Gastrocnemius medialis (tissue), 4 donors: Measurements from ENCODE around the gene GOSR2. TPM values are rescaled to one million over a fixed set of nuclear protein-coding genes. Genes with fewer than 3 reads are reported as not detected.
"Not testable (repeated sequence)": the region's sequence is repeated elsewhere in the genome, so short reads cannot be mapped to it uniquely, and the experiment has no call there.

ENCODE experiments used
- ATAC-seq, 2 donors: fragments of 150-250 bp; one replicate each; pipeline ENCODE4 v1.9.1; 2016
- DNase-seq, 2 donors: peaks; one replicate each; pipeline ENCODE4 v3.0.0-alpha.2; 2019
- H3K27ac ChIP-seq, 4 donors: fragments of 200-600 bp; sonication (generic); 1 replicate in 1 of 4; 2 replicates in 3 of 4; pipeline ENCODE4 v1.5.1; 2016 to 2018; ENCODE audit warnings: mild to moderate bottlenecking in 2 of 4, moderate library complexity in 1 of 4
- H3K27me3 ChIP-seq, 3 donors: fragments of 200-600 bp; sonication (generic) in 2 of 3; 1 replicate in 1 of 3; 2 replicates in 2 of 3; pipeline versions ENCODE4 v1.5.1 to v1.6.0; 2016 to 2019; ENCODE audit warnings: mild to moderate bottlenecking in 1 of 3, moderate library complexity in 1 of 3
- H3K36me3 ChIP-seq, 2 donors: fragments of 200-600 bp; sonication (generic) in 1 of 2; one replicate each; pipeline ENCODE4 v1.5.1; 2017 to 2018
- H3K4me1 ChIP-seq, 2 donors: fragments of 200-600 bp; sonication (generic) in 1 of 2; one replicate each; pipeline ENCODE4 v1.5.1; 2016 to 2017; ENCODE audit warnings: mild to moderate bottlenecking in 2 of 2
- H3K4me3 ChIP-seq, 4 donors: fragments of 200-600 bp; sonication (generic) in 3 of 4; 1 replicate in 1 of 4; 2 replicates in 3 of 4; pipeline ENCODE4 v1.5.1; 2016 to 2019; ENCODE audit warnings: mild to moderate bottlenecking in 2 of 4
- H3K9me3 ChIP-seq, 3 donors: fragments of 200-600 bp; sonication (generic) in 2 of 3; 1 replicate in 1 of 3; 2 replicates in 2 of 3; pipeline ENCODE4 v1.5.1; 2016 to 2019
- CTCF ChIP-seq, 5 experiments: fragments of 450-650 bp in 3 of 5; fragments of 200-600 bp in 2 of 5; sonication (generic) in 2 of 5; IDR thresholded peaks in 4 of 5; conservative IDR thresholded peaks in 1 of 5; 1 replicate in 4 of 5; 2 replicates in 1 of 5; pipeline ENCODE4 v1.5.1; 2016 to 2019; ENCODE audit warnings: antibody characterized with exemption in 5 of 5, mild to moderate bottlenecking in 3 of 5, moderate library complexity in 3 of 5
- POLR2A ChIP-seq, 2 donors: fragments of 450-650 bp; IDR thresholded peaks; one replicate each; pipeline ENCODE4 v1.6.1; 2017; ENCODE audit warnings: antibody characterized with exemption in 2 of 2, mild to moderate bottlenecking in 2 of 2, moderate library complexity in 2 of 2
- in situ Hi-C, 4 donors: fragments of 200-750 bp; cut with MboI; loops; one replicate each; pipeline versions ENCODE4 v1.15.0 to v1.8.0; 2017; ENCODE audit warnings: low sequenced_read_pairs in 4 of 4
- intact Hi-C: fragments of 100-400 bp; cut with DNase I; formaldehyde crosslinking; loops from one replicate; pipeline ENCODE4 v1.15.1; 2023; ENCODE audit warnings: low total_unique reads
- total RNA-seq, 4 donors: library from RNA; depleted of rRNA; stranded (reverse); fragments of >200 nt; gene quantifications; one replicate each; pipeline versions ENCODE4 v1.1.0 to v1.2.3, GENCODE V29; 2016

GOSR2 gene
- total RNA-seq, 4 donors from 2014 or later, result 25.3 to 32.9 (median 31.6) TPM

DNA sequence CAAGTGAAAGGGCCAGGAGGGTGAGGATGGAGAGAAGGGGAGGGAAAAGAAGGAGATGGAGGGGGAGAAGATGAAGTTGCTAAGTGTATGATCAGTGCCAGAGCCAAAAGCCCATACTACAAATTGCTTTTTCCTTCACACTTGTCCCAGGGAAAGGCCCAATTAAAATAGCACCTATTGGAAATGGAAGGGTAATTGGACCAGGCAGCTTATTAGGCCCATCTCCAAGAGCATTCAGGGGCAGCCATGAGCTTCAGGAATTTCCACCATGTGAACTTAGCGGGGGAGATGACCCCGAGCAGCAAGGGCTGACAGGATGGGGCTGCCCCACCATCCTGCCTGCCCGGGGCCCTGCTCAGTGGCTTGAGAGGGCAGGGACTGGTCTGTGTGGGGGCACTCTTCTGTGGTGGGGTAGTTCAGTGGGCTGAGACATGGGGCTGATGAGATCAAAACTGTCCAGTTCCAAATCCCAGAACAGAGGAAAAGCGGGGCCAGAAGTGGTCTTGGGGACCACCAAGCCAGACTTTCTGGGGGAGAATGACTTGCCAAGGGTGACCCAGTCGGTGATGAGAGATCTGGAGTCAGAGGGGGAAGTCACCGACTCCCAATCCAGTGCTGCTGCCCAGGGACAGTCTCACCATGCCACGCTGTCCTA, 27.5 kb downstream of the GOSR2 start:
- ATAC-seq, result no peak
- no peak for DNase-seq

GRCh38 chr17:46950997-46951621, 28.1 kb downstream of the GOSR2 start:
- in situ Hi-C loops, result no loop called here
- Histone ChIP-seq H3K9me3 (no peaks in the 10 kb centered on the region), H3K4me1 (no peaks in the 10 kb centered on the region), H3K27me3 (peaks cover 0 to 12% (median 6%) of the 10 kb centered on the region in 3 donors), H3K27ac (no peak overlapping the region), H3K4me3 (no peak overlapping the region), H3K36me3 (no peaks in the 10 kb centered on the region)
- DNase-seq, result no peak
- ATAC-seq, result no peak
- intact Hi-C loops, result no loop called here
- no peak for TF ChIP-seq POLR2A (IDR thresholded peaks at IDR 0.05)
- TF ChIP-seq CTCF (IDR thresholded peaks at IDR 0.05 in 4 of 5, conservative IDR thresholded peaks at IDR 0.05 in 1 of 5), result no peak

More for the DNA sequence above, 27.5 kb downstream of the GOSR2 start:
- Histone ChIP-seq H3K27ac (no peak overlapping the region), H3K4me1 (no peaks in the 10 kb centered on the region), H3K27me3 (peaks cover 0 to 12% (median 6%) of the 10 kb centered on the region in 3 donors), H3K36me3 (no peaks in the 10 kb centered on the region), H3K4me3 (no peak overlapping the region), H3K9me3 (no peaks in the 10 kb centered on the region)
- no peak for TF ChIP-seq POLR2A (IDR thresholded peaks at IDR 0.05)
- TF ChIP-seq CTCF (IDR thresholded peaks at IDR 0.05 in 4 of 5, conservative IDR thresholded peaks at IDR 0.05 in 1 of 5), result no peak
- in situ Hi-C loops (no loop called here), intact Hi-C loops (no loop called here)

DNA sequence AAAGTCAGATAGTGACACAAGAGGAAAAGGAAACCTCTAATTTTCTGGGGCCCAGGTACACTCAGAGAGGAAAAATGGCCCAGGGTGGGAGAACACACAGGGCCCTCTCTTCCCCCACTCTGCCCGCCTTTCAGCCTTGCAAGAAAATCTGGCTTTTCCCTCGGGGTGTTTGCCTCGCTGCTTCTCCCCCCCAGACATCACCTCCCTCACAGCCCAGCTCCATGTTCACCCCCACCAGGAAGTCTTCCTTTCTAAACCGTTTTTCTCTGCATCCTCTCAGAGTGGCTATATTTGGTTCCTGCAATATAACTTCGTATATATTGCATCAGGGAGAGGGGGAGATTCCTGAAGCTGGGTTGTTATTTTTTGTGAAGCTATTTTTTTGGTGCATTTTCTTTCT, 28.7 kb downstream of the GOSR2 start:
- Histone ChIP-seq H3K36me3 (no peaks in the 10 kb centered on the region), H3K27ac (no peak overlapping the region), H3K27me3 (peaks cover 0 to 11% (median 6%) of the 10 kb centered on the region in 3 donors), H3K4me3 (no peak overlapping the region), H3K4me1 (no peaks in the 10 kb centered on the region), H3K9me3 (no peaks in the 10 kb centered on the region)
- intact Hi-C loops (no loop called here), in situ Hi-C loops (no loop called here)
- no peak for ATAC-seq
- TF ChIP-seq POLR2A (IDR thresholded peaks at IDR 0.05) (no peak), CTCF (IDR thresholded peaks at IDR 0.05 in 4 of 5, conservative IDR thresholded peaks at IDR 0.05 in 1 of 5) (no peak)
- no peak for DNase-seq

DNA sequence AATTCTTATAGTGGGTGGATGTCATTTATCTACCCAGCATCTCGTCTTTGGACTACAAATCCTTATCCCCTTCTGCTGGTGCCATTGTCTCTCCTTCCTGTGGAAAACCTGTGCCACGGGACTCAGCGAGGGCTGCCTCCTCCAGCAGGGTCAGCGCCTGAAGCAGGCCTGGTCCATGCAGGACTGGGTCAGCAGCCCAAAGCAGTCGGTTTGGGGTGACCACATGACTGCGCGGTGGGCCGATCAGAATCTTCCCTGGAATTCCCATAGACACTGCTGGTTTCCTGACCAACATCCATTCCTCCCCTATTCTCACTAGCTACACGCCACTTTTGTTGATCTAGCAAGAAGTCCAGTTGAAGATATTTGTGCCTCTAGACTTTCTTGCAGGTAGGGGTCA, 29.2 kb downstream of the GOSR2 start:
- Histone ChIP-seq H3K4me3 (no peak overlapping the region), H3K27ac (no peak overlapping the region), H3K36me3 (no peaks in the 10 kb centered on the region), H3K4me1 (no peaks in the 10 kb centered on the region), H3K9me3 (no peaks in the 10 kb centered on the region), H3K27me3 (peaks cover 0 to 9% (median 6%) of the 10 kb centered on the region in 3 donors)
- in situ Hi-C loops, result no loop called here
- intact Hi-C loops, result no loop called here
- DNase-seq (no peak), ATAC-seq (no peak)
- TF ChIP-seq CTCF (IDR thresholded peaks at IDR 0.05 in 4 of 5, conservative IDR thresholded peaks at IDR 0.05 in 1 of 5), result no peak
- no peak for TF ChIP-seq POLR2A (IDR thresholded peaks at IDR 0.05)

DNA sequence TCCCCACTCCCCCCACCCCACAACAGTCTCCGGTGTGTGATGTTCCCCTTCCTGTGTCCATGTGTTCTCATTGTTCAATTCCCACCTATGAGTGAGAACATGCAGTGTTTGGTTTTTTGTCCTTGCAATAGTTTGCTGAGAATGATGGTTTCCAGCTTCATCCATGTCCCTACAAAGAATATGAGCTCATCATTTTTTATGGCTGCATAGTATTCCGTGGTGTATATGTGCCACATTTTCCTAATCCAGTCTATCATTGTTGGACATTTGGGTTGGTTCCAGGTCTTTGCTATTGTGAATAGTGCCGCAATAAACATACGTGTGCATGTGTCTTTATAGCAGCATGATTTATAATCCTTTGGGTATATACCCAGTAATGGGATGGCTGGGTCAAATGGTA, 30.2 kb downstream of the GOSR2 start:
- H3K27ac ChIP-seq, H3K36me3 ChIP-seq, H3K9me3 ChIP-seq, intact Hi-C loops, H3K27me3 ChIP-seq, H3K4me3 ChIP-seq, ATAC-seq, H3K4me1 ChIP-seq, in situ Hi-C loops, DNase-seq: not testable (repeated sequence)
